ENCODE results near the gene AMPD2.

The AMPD2 gene

GRCh38 chr1:109628540-109629321, 9.1 kb downstream of the AMPD2 start:
- H3K27ac ChIP-seq, result no peak overlapping the region
- TF ChIP-seq ZFX (IDR thresholded peaks at IDR 0.05), result no peak
- no peak for TF ChIP-seq CTCF (conservative IDR thresholded peaks at IDR 0.05)

GRCh38 chr1:109629372-109630030, 9.9 kb downstream of the AMPD2 start:
- TF ChIP-seq ZFX (IDR thresholded peaks at IDR 0.05) (no peak), CTCF (conservative IDR thresholded peaks at IDR 0.05) (no peak)

GRCh38 chr1:109630081-109630897, 10.7 kb downstream of the AMPD2 start:
- H3K27ac ChIP-seq, result no peak overlapping the region
- no peak for TF ChIP-seq ZFX (IDR thresholded peaks at IDR 0.05)
- TF ChIP-seq CTCF (conservative IDR thresholded peaks at IDR 0.05), result no peak; the same call in 1 of the 2 replicates

More at GRCh38 chr1:109629372-109630030, 9.9 kb downstream of the AMPD2 start:
- no peak overlapping the region for H3K27ac ChIP-seq

GRCh38 chr1:109630898-109631512, 11.4 kb downstream of the AMPD2 start:
- TF ChIP-seq CTCF (conservative IDR thresholded peaks at IDR 0.05), result no peak
- TF ChIP-seq ZFX (IDR thresholded peaks at IDR 0.05), result no peak
- H3K27ac ChIP-seq, result peak overlapping the region; percentile 63

GRCh38 chr1:109631513-109632505, 12.2 kb downstream of the AMPD2 start:
- no peak for TF ChIP-seq ZFX (IDR thresholded peaks at IDR 0.05)
- TF ChIP-seq CTCF (conservative IDR thresholded peaks at IDR 0.05), result no peak
- peak overlapping the region; percentile 63 for H3K27ac ChIP-seq

- no peak for TF ChIP-seq CTCF (conservative IDR thresholded peaks at IDR 0.05)
- no peak for TF ChIP-seq ZFX (IDR thresholded peaks at IDR 0.05)
- peak overlapping the region; percentile 63 for H3K27ac ChIP-seq
These were observed 13.2 kb downstream of the AMPD2 start for GRCh38 chr1:109632671-109633346.
